Inflammatory macrophage treated with lipopolysaccharide for 1 hour (primary cell): ENCODE data around the gene SRBD1.

ENCODE experiments used
- DNase-seq, 2 donors: peaks; one replicate each; pipeline ENCODE4 v3.0.0-alpha.2; 2020 to 2022

The SRBD1 gene

DNA sequence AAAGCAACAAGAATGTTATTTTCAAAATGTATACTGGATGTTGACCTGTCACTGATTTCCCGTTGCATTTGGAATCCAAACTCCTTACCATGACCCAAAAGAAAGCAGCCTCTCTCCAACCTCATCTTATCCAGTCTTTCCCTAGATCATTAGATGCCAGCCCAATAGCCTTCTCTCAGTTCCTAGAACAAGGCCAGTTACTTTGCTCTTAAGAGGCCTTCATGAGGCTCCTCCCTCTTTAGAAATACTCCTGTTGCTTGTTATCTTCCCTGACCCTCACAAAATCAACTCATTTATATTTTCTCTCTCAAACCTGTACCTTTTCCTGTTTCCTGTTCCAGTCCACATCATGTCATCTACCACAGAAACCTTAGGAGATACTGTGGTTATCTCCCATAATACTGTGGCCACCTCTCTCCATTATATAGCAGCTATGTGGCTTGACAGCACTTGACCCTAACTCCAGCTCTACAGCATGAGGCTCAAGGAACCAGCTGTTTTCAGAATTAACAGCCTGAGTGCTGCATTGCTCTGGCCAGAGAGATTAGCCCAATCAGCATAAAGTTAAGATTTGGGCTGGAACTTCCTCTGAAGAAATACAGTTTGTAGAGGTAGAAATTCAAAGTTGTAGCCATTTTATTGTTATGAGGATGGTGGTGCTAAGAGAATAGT lies 22.8 kb downstream of the SRBD1 start:
- no peak for DNase-seq

DNA sequence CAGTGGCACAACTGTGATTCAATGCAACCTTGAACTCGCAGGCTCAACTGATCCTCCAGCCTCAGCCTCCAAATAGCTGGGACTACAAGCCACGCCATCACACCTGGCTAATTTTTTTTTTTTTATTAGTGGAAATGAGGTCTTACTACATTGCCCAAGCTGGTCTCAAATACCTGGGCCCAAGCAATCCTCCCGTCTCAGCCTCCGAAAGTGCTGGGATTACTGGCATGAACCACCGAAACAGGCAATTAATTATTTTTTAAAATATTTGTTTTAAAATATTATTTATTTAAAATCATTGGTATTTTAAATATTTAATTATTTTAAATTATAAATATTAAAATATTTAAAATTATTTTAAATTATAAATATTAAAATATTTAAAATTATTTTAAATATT lies 24.5 kb downstream of the SRBD1 start:
- DNase-seq = no peak

DNA sequence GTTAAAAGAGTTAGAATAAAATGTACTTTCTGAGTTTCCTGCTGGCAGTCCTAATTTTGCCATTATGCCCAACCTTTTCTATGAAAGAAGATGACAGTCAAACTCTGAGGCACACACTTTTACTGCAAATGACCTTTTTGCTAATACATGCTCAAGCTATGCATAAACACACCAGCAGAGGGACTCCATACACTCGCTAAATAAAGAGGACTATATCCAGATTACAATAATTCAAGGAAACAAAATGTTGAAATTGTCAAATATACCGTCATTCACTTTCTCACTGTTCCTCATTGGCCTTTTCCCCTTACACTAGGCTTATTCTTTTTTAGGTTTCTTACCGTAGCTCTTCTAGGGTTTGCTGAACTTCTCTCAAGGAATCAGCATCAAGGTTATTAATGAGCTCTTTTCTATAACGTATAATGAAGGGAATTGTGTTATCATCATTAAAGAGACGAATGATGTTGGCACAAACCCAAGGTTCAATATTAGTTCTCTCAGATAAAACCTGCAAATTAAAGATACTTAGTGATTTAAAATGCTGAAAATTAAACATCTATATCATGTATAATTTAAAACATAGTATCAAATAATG lies 25.7 kb downstream of the SRBD1 start:
- DNase-seq = peak; percentile 73 to 89

DNA sequence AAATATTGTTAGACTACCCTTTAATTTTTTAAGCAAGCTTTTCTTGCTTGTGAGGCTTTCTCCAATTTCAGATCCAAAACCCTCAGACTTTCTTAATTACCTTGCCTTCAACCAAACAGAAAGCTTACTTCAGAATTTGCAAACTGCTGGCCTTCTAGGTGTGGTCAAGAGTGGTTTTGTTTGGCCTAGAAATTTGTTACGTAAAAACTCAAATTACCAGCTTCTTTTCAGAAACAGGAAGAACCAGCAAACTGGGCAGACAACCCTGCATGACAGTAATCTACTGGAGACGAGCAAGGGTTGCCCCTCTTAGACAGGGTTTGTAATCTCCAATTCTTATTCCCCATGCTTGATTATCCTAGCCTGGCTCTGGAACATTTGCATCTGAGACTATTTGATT lies 27.1 kb downstream of the SRBD1 start:
- peak; percentile 45 to 62 for DNase-seq

DNA sequence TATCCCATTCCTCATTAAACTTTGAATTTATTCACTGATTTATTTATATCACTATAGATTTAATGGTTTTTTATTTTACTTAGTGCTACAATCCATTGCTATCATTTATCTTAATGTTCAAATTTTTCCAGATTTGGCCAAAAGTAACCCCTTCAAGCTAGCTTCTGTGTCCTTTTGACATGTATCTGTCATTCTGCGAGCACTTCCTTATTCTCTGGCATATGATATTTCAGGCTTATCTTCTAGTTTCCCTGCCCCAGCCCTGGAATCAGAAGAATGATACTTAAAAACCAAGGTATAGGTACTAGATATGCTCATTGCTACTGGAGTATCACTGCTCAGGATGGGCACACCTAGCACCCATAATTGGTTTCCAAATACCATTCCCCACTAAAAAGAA lies 28.5 kb downstream of the SRBD1 start:
- no peak for DNase-seq

DNA sequence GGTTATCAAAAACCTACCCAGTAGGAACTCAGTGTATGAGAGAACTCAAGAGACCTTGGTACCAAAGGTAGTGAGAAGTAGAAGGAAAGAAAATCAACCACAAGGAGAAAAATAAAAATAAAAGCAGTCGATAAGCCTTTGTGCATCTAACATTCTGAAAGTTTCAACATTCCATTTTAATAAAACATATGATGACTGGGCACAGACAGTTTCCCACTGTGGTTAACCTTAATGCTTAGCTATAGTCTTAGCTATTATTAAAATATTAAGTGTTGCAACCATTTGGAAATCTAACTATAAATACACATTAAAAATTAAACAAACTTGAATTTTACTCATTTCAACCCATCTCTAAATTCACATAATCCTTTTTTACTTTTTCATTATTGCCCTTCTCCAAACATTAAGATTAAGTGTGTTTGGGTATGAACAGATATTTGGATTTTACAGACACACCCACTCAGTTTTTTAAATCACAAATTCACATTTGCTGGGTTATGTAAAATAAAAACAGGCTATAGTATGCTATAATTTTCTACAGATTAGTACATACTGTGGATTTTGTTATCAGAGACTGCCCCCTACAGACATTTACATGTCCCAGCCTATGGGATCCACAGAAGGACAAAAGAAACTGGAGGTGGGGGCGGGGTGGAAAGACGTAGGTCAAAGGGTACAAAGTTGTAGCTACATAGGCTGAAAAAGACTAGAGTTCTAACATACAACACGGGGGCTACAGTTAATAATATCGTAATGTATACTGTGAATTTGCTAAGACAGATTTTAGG lies 32.8 kb downstream of the SRBD1 start:
- DNase-seq = peak; percentile 54 to 63

DNA sequence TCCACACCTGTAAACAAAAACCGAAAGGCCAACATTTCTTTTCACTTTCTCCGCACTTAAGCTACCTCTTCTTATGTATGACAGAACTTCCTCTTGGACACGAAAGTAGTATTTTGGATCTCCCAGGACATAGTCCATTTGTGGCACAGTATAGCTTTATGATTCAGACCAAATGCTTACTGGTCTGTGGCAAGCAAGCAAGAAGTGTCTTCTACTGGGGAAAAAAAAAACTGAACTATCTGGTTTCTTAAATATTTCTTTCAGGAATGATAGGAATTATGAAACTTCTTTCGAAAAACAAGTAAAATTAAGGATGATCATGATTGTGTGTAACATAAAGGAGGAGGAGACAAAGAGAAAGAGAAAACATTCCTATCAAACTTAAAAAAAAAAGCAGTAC lies 33.6 kb downstream of the SRBD1 start:
- no peak for DNase-seq

DNA sequence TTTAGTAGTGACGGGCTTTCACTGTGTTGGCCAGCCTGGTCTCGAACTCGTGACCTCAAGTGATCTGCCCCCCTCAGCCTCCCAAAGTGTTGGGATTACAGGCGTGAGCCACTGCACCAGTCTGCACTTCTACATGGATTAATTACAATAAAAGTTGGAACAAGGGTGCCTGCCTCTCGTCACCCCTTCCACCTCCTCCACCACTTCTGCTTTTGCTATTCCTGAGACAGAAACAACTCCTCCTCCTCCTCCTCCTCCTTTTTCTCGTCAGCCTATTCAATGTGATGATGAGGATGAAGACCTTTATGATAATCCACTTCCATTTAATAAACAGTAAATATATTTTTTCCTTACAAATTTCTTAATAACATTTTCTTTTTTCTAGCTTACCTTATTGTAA lies 35.2 kb downstream of the SRBD1 start:
- peak in 1 of 2 donors; percentile 21 for DNase-seq

DNA sequence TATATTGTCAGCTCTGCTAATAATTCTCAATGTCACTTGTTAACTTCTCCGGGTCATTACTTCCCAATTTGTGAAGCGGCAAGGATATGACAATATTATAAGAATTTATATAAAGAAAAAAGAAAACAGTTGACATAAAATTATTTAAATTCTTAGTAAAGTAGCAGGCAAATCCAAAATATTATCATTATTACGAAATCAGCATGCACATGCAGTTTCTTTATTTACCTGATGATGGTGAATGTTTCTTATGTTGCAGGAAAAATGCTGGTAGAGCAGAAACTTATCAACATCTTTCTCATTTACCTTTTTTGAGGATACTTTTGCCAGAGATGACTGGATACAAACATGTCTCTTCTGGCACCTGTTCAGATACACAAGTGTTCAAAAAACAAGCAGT lies 38.1 kb downstream of the SRBD1 start:
- DNase-seq = no peak

DNA sequence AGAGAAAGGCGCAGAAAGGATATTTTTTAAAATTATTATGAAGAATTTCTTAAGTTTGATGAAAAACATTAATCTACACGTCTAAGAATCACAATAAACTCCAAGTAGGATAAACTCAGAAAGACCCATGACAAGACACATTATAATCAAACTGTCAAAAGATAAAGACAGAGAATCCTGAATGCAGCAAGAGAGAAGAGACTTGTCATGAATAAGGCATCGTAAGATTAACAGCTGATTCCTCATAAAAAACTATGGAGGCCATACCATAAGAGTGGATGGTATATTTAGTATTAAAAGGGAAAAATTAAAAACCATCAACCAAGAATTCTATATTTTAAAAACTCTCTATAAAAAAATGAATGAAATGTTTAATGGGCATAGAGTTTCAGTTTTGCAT lies 39.1 kb downstream of the SRBD1 start:
- DNase-seq = no peak

DNA sequence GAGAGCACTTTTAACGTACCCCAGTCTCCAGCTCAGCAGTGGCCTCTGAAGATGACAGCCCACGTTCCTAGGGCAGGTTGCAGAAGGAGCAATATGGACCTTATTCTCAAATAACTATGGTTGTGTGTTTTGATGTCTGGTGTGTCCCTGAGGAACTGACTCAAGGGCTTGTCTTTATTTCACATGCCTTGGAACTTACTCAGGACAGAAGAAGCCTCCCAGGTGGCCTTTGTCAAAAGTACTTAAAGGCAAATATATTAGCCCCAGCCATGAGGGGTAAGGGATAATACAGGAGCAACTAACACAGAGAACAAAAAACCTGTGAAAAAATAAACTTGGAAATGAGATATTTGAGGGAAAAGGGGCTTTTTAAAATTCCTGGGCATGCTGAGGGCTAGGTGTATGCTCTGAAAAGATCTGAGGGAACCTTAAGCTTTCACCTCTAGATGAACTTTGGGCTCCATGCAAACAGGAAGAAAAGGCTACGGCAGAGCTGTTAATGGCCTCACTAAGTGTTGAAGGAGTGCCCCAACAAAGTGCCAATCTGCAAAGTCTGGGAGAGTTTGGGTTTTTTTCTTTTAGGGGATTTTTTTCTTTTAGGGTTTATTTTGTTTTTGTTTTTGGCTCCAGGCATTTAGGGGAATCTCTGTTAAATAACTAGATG lies 40.3 kb downstream of the SRBD1 start:
- no peak for DNase-seq

DNA sequence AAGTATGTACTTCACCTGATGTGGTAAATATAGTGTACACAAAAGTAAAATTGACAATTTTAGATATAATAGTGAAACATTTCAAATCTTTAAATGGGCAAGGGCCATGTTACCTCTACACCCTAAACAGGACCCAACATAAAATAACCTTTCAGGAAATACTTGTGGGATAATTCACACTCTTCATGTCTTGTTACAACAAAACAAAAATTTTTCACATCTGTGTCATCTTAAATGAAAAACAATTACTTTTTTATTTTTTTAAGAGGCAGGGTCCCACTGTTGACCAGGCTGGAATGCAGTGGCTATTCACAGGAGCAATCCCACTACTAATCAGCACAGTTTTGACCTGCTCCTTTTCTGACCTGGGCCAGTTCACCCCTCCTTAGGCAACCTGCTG lies 42.1 kb downstream of the SRBD1 start:
- DNase-seq = no peak

DNA sequence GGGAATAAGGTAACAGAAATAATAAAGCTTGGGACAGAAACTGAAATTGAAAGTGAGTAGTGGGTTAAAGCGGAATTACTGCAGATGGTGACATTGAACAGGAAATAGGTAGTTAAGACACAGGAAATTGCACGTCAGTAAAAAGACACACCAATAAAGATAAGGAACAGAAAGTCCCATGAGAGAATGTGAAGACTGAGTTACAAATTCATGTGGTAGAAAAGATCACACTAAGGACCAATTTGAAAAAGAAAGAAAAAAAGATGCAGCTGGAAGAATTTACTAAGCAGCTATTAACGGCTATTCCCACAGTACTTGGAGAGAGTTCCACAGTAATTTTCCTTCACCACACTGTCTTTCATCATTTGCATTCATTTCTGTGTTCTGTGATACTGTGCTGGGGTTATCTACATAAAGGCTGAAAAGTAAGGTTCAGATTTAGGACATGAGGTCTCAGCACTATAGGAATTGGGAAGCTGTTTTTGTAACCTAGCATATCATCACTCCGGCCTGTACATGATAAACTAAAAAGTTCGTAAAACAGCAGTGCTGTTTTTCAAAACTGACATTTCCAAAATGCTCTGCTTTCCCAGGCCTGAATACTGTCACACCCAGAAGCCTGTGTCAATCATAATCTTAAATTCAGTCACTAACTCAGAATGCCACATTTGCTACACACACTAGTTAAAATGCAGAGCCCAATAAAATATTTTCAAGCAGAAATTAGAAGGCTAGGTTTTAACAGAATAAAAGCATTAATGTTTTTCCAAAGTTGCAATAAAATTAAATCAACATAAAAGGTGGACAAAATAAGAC lies 42.9 kb downstream of the SRBD1 start:
- peak; percentile 81 to 92 for DNase-seq

DNA sequence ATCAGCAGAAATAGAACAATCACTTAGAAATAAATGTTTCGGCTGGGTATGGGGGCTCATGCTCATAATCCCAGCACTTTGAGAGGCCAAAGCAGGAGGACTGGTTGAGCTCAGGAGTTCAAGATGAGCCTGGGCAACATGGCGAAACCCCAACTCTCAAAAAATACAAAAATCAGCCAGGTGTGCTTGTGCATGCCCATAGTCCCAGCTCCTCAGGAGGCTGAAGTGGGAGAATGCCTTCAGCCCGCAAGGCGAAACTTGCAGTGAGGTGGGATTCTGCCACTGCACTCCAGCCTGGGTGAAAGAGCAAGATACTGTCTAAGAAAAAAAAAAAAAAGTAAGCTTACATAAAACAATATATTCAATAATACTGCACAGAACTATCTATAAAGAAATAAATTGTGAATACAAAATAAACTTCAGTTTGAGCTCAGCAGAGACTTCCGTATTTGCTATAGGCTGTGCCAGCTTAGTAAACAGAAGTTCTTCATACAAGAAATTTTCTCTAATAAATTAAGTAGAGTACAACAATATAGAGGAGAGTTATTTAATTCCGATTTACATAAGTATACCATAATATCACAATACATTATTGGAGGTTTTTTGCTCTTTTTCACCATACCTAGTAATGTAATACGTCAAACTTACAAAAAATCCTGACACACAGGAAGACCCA lies 43.6 kb downstream of the SRBD1 start:
- DNase-seq = no peak

DNA sequence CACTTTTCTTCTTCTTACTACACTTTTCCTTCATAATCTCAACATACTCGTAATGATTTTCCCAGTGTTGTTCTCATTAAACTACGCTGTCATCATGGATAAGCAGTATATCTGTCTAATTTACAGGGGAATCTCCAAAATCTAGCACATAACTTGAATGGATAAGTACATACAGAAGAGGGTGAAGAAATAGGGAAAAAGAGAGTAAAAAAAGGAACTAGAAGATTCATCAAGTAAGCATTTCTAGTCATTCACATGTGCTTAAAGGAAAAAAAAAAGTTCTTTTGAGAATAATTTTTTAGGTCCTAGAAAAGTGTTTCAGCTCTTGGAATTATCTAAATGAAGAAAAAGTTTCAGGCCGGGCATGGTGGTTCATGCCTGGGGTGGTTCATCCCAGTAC lies 51.6 kb downstream of the SRBD1 start:
- DNase-seq = peak in 1 of 2 donors; percentile 3

DNA sequence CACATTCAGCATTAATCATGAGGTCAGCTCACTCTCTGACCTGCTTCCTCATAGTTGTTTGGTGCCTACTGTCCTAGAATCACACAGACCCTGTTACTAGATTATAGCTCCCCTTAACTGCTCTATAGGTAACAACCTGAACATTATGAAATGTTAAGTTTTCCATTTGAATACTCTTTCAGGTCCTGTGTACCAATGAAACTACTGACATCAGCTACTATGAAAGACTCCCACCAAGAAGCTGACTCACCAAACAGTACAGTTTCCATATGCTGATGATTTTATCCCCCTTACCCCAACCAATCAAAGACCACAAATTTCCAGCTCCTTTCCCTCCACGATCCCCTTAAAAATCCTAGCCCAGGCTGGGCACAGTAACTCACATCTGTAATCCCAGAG lies 56.3 kb downstream of the SRBD1 start:
- no peak for DNase-seq

DNA sequence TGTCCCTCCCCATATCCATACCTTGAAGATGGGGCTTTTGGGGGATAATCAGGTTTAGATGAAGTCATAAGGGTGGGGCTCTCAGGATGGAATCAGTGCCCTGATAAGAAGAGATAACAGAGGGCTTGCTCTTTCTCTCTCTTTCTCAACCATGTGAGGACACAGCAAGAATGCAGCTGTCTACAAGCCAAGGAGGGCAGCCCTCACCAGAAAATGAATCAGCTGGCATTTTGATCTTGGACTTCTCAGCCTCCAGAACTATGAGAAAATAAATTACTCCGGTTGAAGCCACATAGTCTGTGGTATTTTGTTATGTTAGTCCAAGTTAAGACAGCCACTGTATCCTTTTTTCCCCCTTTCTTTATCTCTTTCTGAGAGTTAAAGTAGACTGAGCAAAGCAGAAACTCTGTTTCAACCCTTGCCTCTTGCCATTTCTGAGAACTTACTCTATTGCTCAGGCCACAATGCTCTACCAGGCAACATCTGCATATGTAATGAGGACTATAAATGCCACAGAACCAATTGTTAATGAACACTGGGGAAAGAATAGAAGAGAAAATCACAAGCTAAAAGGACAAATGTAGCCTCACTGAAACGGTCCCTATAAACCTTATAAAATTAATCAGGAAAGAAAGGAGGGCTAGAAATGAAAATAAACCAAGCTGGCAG lies 56.9 kb downstream of the SRBD1 start:
- no peak for DNase-seq

DNA sequence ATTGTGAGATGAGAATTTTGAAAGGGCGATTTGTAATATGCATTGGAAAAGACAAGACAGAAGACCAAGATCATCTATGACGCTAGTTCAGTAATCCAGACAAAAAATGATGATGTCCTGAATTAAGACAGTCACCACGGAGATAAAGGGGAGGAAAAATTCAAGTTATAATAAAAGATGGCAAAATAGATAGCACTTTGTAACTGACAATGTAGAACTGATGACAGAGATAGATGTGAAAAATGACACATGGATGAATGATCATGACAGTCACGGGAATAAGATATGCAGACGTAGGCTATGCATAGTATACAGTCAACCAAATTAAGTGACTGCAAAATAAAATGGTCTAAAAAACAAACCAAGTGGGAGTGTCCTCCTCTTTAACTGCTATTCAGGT lies 59.2 kb downstream of the SRBD1 start:
- no peak for DNase-seq

DNA sequence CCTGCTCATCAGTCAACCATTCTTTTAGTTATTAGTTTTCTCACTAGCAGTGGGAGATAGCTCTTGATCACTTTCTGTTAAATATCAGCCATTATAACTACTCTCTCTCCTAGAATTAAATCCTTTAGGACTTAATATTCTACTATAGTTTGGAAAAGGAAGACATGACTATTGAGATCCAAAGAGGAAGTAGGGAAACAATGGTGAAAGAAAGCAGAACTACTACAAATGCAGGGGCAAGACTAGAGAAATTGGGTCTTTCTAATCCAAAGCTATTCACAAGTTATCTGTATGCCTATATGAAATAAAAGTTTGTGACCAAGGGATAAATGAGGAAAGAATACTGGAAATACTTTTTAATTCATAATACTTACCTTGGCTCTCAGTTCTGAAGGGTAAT lies 65.1 kb downstream of the SRBD1 start:
- peak; percentile 11 to 37 for DNase-seq

DNA sequence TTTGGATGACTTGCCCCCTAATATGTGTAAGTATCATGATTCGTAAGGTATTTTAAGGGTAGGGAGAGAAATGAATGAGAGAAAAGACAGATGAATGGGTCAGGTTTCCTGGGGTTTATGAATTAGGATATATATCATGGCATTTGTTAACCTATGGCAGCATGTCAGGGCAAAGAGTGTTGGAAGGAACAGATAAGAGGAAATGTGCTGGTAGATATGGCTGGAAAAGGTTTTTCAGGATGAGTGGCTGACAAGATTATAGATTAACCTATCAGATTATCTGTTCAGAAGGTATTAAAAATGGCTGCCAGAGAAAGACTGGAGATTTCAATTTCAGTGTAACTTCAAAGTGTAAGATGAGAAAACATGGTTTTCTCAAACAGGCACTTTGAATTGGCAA lies 67.8 kb downstream of the SRBD1 start:
- no peak for DNase-seq

DNA sequence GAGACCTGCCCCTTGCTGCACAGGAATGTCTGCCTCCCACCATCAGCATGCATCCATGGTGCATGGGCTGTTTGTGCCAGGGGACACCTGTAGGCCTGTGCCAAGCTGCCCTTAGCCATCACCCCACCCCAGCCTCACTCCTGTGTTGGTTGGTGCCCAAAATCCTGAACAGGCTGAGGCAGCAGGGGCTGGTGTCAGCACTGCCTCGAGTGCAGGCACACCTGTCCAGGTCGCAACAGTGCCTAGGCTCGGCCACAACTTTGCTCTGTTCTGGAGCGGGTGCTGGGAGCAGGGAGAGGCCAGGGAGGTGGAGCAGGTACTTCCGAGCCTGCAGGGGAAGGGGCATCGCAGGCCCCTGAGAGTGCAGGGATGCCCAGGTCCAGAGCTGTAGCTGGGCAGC lies 69.1 kb downstream of the SRBD1 start:
- DNase-seq = no peak

DNA sequence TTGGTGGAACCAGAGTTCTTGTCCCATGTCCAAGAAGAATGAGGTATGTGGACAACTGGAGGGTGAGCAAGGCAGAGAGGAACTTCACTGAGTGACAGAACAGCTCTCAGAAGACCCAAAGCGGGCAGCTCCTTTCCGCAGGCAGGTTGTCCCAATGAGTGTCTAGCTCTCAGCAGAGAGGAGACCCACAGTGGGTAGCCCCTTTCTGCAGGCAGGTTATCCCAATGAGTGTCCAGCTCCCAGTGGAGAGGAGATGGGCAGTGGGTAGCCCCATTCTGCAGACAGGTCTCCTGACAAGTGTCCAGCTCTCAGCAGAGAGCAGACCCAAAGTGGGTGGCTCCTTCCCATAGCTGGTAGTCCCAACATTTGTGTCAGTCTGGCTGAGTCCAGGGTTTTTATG lies 69.6 kb downstream of the SRBD1 start:
- no peak for DNase-seq
